ENCODE data around the gene GRID1. TPM values are rescaled to one million over a fixed set of nuclear protein-coding genes. Genes with fewer than 3 reads are reported as not detected.

GRID1 gene
- polyA plus RNA-seq, 3 donors = 1.6 to 2.2 (median 1.7) TPM

DNA sequence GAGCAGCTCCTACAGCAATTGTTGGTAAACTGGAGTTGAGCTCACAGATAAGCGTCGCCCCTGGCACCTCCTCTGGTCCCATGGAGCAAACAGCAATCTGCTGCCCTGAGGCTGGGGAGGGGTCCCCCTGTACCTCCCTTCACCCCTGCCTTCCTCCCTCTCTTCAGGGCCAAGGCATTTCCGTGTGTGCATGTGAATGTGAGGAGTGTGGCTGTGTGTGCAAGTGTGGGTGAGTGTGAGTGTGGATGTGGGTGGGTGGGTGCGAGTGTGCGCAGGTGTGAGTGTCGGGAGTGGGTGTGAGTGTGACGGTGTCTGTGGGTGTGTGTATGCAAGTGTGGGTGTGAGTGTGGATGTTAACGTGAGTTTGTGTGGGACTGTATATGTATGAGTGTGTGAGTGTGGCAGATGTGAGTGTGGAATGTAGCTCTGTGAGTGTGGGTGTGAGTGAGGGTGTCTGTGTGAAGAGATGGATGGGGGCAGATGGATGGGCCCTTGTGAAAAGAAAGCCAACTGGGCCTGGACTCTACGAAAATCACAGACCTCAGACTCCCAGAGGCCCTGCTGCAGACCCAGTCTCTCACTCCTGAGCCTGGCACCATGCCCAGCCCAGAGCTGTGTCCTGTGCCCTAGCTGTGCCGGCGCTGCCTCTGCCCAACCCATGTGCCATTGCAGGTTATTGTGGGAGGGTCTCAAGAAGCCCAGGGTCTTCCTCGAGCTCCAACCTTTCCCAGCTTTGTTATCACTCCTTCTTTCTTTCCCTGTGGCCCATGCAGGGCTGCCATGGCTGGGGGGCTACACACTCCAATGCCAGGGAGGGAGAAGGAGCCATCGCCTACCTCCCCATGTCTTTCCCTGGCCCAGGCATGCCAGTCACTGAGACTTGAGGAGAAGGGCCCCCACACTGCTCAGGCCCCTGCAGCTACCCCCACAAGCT, 73.9 kb downstream of the GRID1 start:
- no peak for DNase-seq

DNA sequence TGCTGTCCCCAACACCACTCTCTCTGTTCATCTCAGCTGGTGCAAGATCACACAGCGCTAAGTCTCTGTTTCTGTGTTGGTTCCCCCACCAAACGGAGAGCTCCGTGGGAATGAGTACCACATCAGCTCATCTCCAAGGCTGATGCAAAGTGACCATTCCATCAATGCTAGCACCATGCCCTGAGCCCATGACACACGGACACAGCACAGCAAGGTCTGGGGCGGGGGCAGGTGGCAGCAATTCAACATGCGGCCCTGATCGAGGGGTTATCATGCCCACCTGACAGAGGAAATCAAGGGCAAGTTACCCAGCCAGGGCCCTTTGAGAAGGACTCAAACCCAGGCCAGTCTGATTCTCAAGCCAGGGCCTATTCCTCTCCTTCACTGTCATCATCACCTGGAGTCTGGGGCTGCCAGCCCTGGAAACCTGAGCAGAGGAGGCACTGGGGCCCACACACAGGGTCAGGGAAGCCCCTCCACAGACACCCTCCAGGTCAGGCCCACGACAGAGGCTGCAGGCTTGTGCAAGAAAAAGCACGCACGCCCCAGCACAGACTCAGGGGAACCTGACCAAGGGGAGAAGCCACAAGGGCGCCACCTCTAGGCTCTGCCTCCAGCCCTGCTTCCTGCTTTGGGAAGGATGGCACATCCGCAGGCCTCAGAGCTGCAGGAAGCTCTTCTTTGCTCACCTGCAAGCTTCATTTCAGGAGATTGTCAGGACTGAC, 74.8 kb downstream of the GRID1 start:
- DNase-seq = no peak

DNA sequence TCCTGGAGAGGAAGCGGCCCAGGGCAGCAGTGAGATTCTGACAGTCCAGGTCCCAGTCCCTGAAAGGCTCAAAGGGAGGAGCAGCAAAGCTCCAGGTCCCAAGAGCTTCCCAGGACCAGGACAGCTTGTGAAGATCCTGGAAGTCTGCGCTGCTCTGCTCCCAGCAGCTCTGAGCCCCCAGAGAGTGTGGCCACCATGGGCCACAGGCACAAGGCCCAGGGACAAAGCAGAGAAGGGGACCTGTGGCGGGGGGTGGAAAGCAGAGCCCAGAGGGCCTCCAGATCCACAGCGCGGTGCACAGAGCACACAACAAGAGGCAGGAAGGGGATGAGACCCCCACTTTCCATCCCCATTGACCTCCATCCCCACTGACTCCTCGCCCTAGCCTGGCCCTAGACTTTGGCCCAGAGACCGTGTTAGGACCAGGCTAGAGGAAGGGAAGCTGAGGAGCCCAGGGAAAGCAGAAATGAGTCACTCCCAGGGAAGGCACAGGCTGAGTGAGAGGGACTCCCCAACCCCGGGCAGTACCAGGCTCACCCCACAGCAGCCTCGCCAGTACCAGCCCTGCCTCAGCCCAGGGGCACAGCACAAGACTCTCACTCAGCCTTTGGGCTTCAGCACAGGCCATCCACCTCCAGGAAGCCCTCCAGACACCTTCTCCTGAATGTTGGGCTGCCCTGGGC, 75.5 kb downstream of the GRID1 start:
- DNase-seq = no peak

DNA sequence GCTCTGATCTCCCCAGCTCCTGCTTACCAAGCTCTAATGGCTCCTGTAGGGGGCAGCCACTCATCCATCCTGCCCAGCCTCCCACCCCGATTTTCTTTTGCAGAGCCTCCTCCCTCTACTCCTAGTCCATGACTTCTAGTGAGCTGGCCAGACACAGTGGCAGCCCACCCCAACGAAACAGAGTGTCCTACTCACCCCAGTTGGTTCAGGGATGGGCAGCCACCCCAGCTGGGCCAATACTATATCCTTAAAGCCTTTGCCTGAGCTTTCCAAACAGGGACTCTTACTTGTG, 77.1 kb downstream of the GRID1 start:
- no peak for DNase-seq

DNA sequence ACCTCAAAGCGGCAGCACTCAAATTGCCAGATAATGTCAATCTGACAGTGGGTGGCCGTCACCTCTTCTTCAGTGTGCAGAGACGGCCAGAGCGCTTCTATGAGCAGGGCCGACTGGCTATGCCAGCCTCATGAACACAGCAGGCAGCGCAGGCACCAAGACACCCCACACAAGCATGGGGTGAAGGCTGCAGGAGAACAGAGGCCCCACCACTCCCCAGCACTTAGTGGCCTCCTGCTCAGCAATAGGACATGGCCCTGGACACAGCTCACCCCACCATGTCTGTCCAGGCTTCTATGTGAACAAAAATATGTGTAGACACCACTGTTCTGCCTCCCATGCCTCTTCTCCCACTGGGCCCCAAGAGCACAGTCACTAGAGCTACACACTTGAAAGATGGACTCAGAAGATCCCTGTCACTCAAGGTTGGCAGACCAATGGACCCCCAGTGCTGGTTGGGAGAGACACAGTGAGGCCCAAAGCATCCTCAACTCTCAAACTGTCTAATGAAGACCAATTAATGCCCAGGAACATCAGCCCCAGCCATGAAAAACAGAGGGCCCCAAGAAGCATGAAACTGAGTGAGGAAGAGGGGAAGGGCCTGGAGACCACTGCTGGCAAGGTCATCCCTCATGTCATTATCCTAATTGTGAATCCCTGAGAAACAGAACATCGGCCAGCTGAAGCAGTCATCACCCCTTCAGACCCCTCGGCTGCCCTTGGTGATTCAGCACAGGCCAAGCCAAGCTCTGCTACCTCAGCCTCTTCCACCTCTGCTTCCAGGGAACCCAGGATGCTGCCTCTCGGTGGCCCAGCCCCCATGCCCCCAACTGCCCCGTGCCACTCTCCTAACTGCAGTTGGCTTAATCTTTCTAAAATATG, 77.7 kb downstream of the GRID1 start:
- DNase-seq = no peak

DNA sequence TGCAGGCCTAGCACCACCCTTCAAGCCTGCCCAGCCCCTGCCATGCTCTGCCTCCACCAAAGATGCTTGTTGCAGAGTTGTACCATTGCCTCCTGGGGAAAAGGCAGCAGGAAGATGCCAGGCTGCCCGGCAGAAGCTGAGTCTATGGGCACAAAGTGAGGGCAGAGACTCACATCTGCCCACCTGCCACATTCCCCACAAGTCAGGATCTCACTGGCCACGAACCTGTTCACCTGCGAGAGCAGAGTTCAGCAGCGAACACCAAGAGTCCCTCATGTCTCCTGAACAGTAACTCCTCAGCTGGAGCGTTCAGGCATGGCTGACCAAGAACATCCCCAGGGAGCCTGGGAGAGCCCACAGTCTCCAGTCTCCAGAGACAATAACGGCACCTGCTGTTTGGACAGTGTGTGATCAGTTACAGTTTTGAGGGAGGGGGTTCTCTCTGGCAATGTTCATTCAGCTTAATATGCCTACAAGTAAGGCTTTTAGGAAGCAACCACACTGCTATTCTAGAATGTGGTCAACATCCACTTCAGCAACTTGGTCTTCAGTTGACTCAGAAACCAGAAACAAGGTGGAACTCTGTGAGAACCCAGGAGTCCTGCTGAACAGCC, 78.5 kb downstream of the GRID1 start:
- no peak for DNase-seq

DNA sequence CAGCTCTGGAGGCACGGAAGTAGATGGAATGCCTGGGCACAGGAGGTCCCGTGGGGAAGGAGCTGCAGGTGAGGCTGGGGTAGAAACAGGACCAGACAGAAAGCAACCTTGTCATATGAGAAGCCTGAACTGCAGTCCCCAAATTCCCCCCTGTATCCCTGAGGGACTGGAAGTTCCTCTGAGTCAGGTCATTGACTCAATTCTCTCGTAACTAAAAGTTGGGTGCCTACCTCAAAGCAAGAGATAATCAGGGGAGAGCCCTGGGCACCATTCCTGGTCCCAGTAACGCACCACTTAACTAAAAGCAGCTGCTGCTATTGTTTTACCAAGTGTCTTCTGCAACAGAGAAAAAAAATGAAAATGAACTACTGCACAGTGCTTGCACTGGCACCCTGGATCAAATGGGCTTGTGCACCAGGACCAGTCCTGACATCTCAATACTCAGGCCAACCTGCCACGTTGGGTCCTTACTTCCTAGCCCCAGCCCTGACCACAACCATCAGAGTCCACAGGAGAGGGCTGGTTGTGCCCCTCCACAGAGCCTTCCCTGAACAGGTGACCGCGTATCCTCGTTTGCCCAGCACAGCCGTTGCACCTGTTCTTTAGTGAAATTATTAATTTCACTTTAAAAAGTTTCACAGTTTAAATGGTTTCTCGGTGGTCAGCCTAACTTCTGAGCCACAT, 79.3 kb downstream of the GRID1 start:
- no peak for DNase-seq

DNA sequence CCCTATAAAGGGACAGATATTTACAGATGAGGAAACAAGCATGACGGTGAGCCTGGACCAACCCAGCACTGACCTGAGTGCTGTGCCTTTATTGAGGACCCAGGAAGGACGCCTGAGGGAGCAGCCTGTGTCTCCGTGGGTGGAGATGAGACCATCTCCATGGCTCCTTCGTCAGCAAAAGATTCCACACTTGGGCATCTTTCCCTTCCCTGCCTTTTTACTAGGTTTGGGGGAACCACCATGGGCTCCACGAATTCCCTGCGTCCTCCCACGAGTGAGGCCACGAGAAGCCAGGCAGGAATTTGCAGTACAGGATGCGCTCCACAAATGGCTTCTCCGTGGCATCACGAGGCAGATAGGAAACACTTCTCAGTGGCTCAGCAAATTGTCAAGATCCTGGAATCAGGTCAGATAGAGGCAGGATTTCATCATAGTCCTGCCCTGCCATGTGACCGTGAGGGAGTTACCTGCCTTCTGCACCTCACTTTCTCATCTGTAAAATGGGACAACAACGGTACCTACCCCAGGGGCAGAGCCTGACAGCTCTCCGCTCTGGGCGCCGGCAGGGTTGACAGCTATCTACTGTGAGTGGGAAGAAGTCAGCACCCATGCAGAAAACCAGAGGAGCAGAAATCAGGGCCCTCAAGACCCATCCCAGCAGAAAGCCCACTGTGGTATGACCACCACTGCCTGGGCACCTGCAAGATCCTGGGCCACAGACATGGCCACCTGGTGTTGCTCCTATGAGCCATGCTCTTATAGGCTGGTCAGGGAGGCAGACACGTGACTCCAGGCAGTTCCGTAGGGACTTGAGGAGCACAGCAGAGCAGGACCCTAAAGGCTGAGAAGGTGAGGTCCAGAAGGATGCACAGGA, 80.1 kb downstream of the GRID1 start:
- DNase-seq = no peak

DNA sequence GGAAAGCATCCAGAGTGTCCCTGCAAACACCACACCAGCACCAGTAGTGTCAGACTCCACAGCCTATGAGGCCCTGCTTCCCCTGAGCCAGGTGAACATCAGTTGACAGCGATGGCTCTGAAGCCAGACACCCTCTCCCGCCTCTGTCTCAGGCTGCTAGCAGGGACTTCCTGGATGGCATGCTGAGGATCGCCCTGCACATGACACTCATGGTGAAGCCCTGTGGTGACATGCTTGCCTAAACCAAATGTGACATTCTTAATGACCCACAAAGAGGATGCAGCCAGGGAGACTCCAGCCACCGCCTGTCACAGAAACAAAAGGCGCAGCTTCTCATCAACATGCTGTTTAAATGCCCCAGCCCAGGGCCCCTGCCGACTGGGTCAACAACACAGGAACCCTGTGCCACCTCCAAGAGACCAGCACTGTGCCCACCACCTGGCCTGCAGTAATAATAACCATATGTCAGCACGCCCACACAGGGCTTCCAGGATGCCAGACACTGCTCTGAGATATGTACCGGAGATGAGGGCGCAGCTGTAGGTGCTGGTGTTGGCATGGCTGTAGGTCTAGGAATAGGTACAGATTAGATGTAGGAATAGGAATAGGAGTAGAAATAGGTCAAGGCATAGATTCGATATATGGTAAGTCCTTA, 81.3 kb downstream of the GRID1 start:
- DNase-seq = no peak

DNA sequence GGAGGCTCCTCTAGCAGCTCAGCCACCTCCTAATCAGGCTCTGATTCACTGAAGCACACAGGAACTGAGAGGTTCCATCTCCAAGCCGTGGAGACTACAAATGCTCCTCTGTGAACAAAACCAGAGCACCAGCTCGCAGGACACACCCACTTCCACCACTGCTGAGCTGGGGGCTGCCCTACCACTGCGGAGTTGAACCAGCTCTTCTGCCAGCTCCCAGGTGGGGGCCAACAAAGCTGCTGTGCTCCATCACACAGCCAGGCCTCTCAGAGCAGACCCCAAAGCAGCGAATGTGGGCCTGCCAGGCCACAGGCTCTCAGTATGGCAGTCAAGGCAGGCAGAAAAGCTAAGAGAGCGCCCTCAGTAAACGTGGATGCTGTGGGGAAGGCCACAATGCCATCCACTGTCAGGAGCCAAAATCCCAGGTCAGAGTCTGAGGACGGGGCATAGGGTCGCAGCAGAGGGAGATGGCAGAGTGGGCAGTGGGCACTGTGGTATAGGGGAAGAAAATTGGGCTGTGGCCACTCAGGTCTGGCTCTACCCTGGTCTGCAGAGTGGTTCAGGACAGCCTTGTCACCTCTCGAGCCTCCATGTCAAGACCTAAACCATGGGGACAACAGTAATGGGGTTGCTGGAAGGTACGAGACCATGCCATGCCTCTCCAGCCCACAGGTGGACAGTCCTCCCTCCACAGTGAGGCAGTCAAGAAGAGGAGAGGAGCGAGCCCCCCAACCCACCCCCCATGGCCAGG, 82.1 kb downstream of the GRID1 start:
- no peak for DNase-seq

DNA sequence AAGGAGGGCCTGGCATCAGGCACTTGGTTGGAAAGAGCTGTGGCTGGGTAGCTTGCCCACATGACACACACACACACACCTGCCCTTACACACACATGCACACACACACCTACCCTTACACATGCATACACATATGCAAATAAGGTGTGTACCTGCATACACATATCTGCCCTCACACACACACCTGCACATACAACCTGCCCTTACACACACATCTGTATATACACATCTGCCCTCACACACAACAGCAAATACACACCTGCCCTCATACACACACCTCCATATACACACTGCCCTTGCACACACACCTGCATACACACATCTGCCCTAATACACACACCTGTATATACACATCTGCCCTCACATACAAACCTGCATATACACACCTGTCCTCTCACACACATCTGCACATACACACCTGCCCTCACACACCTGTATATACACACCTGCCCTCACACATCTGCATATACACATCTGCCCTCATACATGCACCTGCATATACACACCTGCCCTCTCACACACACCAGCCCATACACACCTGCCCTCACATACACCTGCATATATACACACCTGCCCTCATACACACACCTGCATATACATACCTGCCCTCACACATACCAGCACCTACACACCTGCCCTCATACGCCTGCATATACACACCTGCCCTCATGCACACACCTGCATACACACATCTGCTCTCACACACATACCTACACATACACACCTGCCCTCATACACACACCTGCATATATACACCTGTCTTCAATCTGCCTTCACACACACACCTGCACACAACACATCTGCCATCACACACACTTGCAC, 82.9 kb downstream of the GRID1 start:
- no peak for DNase-seq

DNA sequence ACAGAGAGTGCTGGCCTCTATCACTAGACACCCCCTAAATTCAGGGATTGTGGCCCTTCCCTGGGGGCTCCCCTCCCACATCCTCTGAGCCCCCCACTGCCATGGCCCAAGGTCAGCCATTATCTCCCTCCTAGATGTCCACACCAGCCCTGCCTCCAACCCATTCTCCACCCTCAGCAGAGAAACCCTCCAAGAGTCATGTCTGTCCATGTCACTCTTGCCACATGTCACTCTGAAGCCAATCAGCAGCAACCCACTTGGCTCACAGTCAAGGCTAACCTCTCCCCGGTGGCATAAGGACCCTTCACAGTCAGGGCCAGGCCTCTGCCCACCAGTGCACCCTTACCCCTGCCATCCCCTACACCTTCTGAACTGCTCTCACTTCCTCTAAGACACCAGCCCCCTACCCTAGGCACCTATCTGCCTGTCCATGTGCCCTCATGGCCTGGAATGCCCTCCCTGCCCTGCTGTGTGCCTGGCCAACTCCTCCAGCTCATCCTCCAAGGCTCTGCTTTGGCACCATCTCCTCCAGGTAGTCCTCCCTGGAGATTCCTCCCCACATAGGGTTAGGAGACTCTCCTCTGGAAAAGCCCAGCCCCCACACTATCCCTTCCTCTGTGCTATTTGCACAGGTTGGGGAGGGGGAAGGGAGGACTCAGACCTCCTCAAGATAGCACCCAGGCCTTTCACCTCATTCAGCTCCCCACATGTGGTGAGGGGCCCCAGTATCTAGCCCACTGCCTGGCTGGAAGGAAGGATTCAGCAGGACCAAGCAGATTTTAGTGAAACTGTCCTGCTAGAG, 83.7 kb downstream of the GRID1 start:
- DNase-seq = no peak

DNA sequence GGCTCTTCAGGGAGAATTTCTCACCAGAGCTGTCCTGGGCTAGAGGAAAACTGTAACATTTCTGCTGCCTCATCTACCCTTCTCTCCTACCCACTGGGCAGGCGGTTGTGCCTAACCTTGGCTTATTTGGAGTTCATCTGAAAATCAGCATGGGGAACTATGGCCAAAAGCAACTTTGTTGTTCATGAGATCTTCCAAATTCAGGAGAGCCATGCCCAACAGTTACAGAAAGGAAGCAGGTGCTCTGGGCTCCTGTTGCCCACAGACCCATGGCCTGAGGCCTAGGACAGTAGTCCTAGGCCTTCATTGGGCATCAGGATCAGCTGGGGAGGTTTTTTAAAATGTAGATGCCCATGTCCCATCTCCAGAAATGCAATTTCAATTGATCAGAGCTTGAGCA, 85.2 kb downstream of the GRID1 start:
- DNase-seq = no peak

DNA sequence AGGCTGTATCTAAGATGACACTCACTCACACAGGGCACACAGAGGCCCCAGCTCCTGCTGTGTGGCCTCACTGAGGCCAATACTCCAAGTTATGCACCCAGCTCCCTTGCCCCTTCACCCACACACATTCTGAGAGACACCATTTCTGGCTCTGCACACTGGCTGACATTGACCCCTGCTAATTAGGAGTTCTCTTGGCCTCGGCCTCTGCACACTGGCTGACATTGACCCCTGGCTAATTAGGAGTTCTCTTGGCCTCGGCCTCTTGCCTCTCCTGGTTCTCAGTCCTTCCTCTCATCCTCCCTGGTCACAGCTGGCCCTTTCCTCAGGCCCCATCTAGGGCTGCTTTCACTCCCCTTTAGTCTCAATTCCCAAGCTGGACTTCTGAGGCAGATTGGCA, 97.3 kb downstream of the GRID1 start:
- DNase-seq = no peak

DNA sequence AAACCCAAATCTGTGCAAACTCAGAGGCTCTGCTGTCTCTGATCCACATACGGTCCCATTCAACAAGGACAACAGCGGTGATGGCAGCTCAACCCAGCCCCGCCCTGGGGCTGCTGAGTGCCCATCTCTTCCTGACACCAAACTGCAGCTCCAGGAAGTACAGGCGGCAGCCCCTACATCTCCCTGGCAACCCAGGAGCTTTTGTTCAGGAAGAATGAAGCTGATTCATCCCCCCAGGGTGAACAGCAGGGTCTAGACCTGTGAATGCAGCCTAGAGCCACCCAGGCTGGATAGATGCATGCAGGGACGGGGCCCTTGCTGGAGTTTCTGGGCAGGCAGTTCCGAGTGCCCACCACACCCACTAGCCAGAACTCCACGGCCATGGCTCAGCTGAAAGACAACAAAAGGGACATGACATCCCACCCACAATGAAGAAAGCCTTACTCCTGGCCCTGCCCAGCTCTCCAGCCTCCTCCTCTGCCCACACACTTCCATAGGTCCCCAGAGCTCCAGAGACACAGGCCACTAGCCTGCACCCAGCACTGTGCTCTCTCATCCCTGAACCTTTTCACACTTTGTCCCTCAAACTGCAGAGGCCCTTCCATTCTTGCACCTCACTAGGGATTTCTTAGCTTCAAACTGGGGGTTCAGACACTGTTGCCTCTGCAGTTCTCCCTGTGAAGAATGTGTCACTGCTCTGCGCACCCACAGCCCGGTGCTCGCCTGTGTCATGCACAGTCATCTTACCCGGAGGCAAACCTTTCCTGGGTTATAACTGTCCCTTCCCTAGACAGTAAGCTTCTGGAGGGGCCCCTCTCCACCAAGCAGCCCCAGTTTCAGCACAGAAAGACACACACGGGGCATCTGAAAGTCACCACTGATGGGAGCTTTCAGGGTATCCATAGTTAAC, 99.1 kb downstream of the GRID1 start:
- no peak for DNase-seq

Measured in renal pelvis (tissue), 4 donors.